ENCODE data around the gene DOK6. TPM values are rescaled to one million over a fixed set of nuclear protein-coding genes. Genes with fewer than 3 reads are reported as not detected.
A peak's percentile ranks its signal among the peaks of the same experiment; 100 is the strongest.
"Not testable (repeated sequence)": the region's sequence is repeated elsewhere in the genome, so short reads cannot be mapped to it uniquely, and the experiment has no call there.

DOK6 gene
- total and polyA plus RNA-seq, 5 experiments from 2014 or later: 0.02 to 0.12 (median 0.06) TPM; not detected in 2

DNA sequence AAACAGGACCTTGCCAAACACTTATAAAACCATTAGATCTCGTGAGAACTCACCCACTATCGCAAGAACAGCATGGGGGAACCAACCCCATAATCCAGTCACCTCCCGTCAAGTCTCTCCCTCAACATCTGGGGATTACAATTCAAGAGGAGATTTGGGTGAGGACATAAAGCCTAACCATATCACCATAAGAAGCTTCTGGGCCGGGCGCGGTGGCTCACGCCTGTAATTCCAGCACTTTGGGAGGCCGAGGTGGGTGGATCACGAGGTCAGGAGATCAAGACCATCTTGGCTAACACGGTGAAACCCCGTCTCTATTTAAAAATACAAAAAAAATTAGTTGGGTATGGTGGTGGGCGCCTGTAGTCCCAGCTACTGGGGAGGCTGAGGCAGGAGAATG is 434.3 kb downstream of the DOK6 start:
- POLR2A ChIA-PET, H3K27ac Mint-ChIP-seq, ATAC-seq, H3K4me1 Mint-ChIP-seq, H3K27me3 Mint-ChIP-seq, DNase-seq, H3K9me3 Mint-ChIP-seq, H3K4me3 Mint-ChIP-seq: not testable (repeated sequence)
- H3K36me3 Mint-ChIP-seq: peaks cover 15 to 57% (median 40%) of the 10 kb centered on the region in 3 donors

DNA sequence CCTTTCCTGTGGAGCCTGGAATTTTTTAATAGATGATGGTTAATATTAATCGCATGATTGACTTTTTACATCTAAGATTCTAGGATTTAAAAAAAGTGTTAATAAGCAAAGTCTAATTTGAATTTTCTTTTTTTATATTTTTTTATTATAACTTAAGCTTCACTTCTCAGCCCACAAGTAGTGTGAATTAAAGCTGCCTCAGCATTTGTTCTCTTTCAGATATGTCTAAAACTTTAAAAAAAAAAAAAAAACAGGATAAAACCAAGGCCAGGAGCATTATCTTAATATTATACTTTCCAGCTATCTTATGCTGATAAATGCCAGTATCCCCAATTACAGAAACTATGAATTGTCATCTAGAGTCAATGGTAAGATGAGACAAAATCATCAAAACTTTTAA is 437.3 kb downstream of the DOK6 start:
- no peaks in the 10 kb centered on the region for H3K27me3 Mint-ChIP-seq

DNA sequence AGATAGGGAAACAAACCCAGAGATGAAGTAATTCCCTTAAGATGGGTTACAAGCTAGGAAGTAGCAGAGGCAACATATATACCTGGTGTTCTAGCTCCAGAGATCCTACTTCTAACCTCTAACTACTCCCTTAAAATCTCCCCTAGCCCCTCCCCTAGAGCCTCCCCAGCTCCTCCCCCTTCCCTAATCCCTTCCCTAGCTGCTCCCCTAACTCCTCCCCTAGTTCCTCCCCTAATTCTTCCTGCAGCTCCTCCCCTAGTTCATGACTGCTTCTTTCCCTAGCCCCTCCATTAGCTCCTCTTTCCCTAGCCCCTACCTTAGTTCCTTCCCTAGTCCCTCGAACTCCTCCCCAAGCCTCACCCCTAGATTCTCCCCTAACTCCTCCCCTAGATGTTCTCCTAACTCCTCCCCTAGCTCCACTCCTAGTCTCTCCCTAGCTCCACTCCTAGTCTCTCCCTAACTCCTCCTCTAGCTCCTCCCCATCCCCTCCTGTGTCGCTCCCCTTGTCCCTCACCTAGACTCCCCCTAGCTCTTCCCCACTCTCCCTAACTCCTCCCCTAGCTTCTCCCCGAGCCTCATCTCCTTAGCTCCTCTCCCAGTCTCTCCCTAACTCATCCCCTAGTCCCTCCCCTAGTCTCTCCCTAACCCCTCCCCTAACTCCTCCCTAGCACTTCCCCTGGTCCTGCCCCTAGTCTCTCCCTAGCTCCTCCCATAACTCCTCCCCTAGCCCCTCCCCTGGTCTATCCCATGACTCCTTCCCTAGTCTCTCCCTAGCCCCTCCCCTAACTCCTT is 438.1 kb downstream of the DOK6 start:
- DNase-seq (no peak), ATAC-seq (no peak)
- peak overlapping the region in 1 of 10 donors; percentile 59 for H3K27ac Mint-ChIP-seq

More for the DNA sequence above, 437.3 kb downstream of the DOK6 start:
- H3K4me3 Mint-ChIP-seq: no peak overlapping the region
- H3K4me1 Mint-ChIP-seq: no peaks in the 10 kb centered on the region
- POLR2A ChIA-PET: no interaction called here
- no peak overlapping the region for H3K27ac Mint-ChIP-seq
- peaks cover 6 to 38% (median 16%) of the 10 kb centered on the region in 3 donors for H3K36me3 Mint-ChIP-seq
- H3K9me3 Mint-ChIP-seq: peaks cover 0 to 3% (median 0%) of the 10 kb centered on the region in 9 donors
- no peak for ATAC-seq
- DNase-seq: no peak

DNA sequence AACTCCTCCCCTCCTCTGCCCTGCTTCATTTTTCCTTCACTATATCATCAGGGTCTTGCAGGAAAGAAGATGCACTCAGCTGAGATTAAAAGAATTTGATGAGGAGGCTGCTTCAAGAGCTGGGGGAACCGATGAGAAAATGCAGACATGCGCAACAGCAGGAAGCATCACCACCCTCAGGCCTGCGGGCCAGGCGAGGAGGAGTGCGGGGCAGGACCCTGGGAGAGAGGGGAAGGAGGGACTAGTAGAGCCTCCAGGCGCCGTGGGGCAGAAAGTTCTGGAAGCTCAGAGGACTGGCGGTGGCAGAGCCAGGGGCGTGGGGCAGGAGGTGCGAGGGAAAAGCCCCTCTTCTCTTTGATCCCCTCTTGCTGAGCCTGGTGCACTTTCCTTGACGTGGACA is 438.8 kb downstream of the DOK6 start:
- no peak overlapping the region for H3K27ac Mint-ChIP-seq
- no peak for ATAC-seq

More for the DNA sequence above, 438.1 kb downstream of the DOK6 start:
- H3K27me3 Mint-ChIP-seq: no peaks in the 10 kb centered on the region
- no peaks in the 10 kb centered on the region for H3K4me1 Mint-ChIP-seq
- H3K4me3 Mint-ChIP-seq: no peak overlapping the region
- POLR2A ChIA-PET: no interaction called here
- peaks cover 0 to 3% (median 0%) of the 10 kb centered on the region in 9 donors for H3K9me3 Mint-ChIP-seq
- H3K36me3 Mint-ChIP-seq: peaks cover 4 to 35% (median 16%) of the 10 kb centered on the region in 3 donors

DNA sequence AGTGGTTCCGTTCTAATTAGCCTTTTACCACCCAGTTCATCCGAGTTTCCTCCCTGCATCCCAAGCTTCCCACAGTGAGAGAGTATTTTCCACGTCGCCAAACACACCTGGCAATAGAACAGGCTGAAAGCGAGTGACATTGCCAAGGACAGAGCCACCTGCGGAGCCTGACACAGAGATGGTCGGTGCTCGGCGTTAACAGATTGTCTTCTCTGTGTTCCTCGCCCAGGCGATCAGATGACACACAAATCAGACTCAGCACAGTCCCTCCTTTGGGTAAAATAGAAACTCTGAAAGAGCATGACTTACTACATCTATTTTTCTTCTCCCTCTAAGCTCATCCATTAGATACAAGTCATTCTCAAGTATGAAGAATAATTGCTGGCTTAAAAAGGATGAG is 439.3 kb downstream of the DOK6 start:
- no peak for ATAC-seq
- Mint-ChIP-seq H3K4me1 (no peaks in the 10 kb centered on the region), H3K9me3 (peaks cover 0 to 3% (median 0%) of the 10 kb centered on the region in 9 donors), H3K27me3 (no peaks in the 10 kb centered on the region), H3K4me3 (no peak overlapping the region), H3K36me3 (peaks cover 0 to 26% (median 12%) of the 10 kb centered on the region in 3 donors), H3K27ac (peak overlapping the region in 2 of 10 donors; percentile 10 to 17)
- POLR2A ChIA-PET: no interaction called here
- DNase-seq: no peak

More for the DNA sequence above, 438.8 kb downstream of the DOK6 start:
- no peak overlapping the region for H3K4me3 Mint-ChIP-seq
- DNase-seq: no peak
- POLR2A ChIA-PET: no interaction called here
- no peaks in the 10 kb centered on the region for H3K4me1 Mint-ChIP-seq
- peaks cover 0 to 3% (median 0%) of the 10 kb centered on the region in 9 donors for H3K9me3 Mint-ChIP-seq
- peaks cover 0 to 31% (median 16%) of the 10 kb centered on the region in 3 donors for H3K36me3 Mint-ChIP-seq
- no peaks in the 10 kb centered on the region for H3K27me3 Mint-ChIP-seq

DNA sequence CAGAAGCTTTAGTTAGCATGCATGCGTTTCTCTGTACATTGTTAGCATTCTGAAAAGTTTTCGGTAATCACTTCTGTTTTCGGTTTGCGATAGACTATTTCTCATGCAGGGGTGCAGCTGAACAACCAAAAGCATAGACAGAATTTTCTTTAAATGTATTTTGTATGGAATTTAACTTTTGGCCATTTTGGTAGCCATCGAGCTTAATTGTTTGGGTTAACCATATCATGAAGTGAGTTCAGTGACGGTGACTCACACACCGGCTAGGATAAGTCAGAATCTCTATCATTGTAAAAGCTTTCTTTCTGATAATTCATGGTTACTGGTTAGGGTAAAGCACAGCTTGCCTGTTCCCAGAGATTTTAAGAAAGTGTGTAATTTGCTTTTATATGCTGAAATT is 439.8 kb downstream of the DOK6 start:
- H3K27me3 Mint-ChIP-seq: no peaks in the 10 kb centered on the region
- H3K36me3 Mint-ChIP-seq: peaks cover 0 to 25% (median 11%) of the 10 kb centered on the region in 3 donors
- POLR2A ChIA-PET: no interaction called here
- no peaks in the 10 kb centered on the region for H3K4me1 Mint-ChIP-seq
- ATAC-seq: no peak
- no peak overlapping the region for H3K4me3 Mint-ChIP-seq
- DNase-seq: no peak
- peaks cover 0 to 2% (median 0%) of the 10 kb centered on the region in 9 donors for H3K9me3 Mint-ChIP-seq
- H3K27ac Mint-ChIP-seq: no peak overlapping the region

DNA sequence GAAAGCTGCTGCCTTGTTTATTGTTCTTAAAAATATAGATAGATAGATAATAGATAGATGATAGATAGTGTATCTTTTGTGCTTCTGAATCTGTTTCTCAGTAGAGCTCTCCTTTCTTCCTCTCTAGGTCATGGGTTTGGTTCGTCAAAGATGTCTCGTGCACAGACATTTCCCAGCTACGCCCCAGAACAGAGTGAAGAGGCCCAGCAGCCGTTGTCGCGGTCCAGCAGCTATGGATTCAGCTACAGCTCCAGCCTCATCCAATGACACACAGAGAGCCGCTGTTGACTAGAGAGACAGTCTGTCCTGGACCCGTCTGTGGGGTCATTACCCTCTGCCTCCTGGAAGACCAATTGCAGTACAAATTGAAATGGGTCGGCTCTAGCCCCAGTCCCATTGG is 440.4 kb downstream of the DOK6 start:
- H3K4me3 Mint-ChIP-seq: no peak overlapping the region
- DNase-seq (no peak), ATAC-seq (no peak)
- peaks cover 0 to 4% (median 0%) of the 10 kb centered on the region in 4 donors for H3K4me1 Mint-ChIP-seq
- H3K36me3 Mint-ChIP-seq: peaks cover 0 to 20% (median 8%) of the 10 kb centered on the region in 3 donors
- POLR2A ChIA-PET: no interaction called here
- H3K27me3 Mint-ChIP-seq: no peaks in the 10 kb centered on the region
- no peak overlapping the region for H3K27ac Mint-ChIP-seq
- no peaks in the 10 kb centered on the region for H3K9me3 Mint-ChIP-seq

DNA sequence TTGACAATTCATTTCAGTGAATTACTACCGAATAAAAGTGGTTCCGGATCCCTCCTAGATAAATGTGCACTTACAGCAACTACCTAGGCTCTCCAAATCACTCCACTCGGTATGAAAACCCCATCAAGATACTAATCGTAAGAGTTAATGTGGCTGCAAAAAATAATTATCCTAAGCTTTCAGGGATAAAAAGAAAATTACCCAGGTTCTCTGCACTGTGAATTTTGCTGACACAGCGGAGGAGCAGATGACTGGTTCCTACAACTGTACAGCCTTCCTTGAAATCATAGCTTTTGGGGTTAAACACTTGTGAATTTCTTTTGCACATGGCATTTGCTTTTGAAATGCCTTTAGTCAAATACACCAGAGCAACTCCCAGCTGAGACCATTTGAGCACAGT is 442.3 kb downstream of the DOK6 start:
- no peak overlapping the region for H3K4me3 Mint-ChIP-seq
- H3K4me1 Mint-ChIP-seq: peaks cover 0 to 4% (median 0%) of the 10 kb centered on the region in 4 donors
- H3K27me3 Mint-ChIP-seq: no peaks in the 10 kb centered on the region
- POLR2A ChIA-PET: no interaction called here
- H3K36me3 Mint-ChIP-seq: peaks cover 0 to 17% (median 4%) of the 10 kb centered on the region in 3 donors
- ATAC-seq (no peak), DNase-seq (no peak)
- no peaks in the 10 kb centered on the region for H3K9me3 Mint-ChIP-seq
- H3K27ac Mint-ChIP-seq: no peak overlapping the region

DNA sequence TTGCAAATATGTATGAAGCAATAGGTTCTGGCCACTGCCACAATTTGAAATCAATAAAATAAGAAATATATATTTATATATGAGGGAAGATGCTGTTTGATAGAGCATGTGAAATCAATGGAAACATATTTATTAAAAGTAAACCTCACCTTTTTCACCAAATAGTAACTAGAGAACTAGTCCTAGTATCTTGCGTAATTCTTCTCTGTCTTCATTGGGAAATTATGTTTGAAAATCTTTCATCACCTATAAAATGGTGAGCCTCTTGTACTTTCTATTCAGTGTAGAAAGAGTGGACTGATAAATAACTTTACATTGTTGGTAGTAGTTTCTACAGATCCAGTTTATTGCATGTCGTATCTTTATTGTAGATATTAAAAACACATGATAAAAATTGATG is 444.0 kb downstream of the DOK6 start:
- ATAC-seq (no peak), DNase-seq (no peak)
- H3K9me3 Mint-ChIP-seq: no peaks in the 10 kb centered on the region
- peaks cover 0 to 4% (median 0%) of the 10 kb centered on the region in 4 donors for H3K4me1 Mint-ChIP-seq
- no peak overlapping the region for H3K4me3 Mint-ChIP-seq
- POLR2A ChIA-PET: no interaction called here
- H3K36me3 Mint-ChIP-seq: peaks cover 0 to 14% (median 4%) of the 10 kb centered on the region in 3 donors
- H3K27me3 Mint-ChIP-seq: no peaks in the 10 kb centered on the region
- H3K27ac Mint-ChIP-seq: no peak overlapping the region

DNA sequence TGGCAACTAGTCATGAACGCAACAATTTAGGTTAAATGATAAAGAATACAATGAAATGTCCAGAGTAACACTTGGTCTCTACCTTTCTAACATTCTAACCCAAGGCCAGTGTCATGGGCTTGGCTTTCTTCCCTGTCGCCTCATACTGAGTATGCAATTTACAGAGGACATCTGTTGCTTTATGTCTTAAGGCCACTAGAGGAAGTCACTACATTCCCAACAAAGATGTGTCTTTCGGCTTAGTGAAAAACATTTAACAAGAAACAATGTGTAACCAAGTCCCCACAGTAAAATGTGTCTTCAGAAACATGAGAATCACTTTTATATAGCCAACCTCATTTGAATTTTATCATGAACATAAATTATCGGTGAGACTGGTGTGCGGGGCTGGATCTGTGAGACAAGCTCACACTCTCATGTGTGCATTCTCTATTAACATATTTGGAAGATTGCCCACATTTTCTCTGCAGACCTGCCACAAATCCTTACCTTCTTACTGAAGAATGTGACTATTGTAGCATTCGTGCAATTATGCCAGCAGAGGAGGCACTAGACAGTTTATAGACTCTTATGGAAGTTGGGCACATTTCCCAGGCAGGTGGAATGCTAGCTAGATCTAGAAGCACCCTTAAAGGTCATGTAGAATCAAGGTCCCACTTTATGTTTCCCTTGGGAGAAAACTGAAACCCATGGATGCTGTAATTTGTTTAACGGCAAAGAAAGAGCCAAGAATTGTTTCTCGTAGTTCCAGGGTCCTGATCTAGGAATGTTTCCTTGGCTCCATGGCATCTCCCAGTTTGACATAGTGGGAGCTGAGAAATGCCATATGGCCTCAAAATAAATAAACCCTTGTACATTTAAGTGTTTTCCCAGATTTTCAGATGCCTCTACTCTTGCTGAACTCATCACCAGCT is 445.2 kb downstream of the DOK6 start:
- Mint-ChIP-seq H3K27ac (no peak overlapping the region), H3K4me3 (no peak overlapping the region), H3K9me3 (no peaks in the 10 kb centered on the region), H3K36me3 (peaks cover 0 to 5% (median 0%) of the 10 kb centered on the region in 3 donors), H3K4me1 (peaks cover 0 to 5% (median 0%) of the 10 kb centered on the region in 4 donors), H3K27me3 (no peaks in the 10 kb centered on the region)
- POLR2A ChIA-PET: no interaction called here
- ATAC-seq (no peak), DNase-seq (peak in 1 of 10 donors; percentile 2)

DNA sequence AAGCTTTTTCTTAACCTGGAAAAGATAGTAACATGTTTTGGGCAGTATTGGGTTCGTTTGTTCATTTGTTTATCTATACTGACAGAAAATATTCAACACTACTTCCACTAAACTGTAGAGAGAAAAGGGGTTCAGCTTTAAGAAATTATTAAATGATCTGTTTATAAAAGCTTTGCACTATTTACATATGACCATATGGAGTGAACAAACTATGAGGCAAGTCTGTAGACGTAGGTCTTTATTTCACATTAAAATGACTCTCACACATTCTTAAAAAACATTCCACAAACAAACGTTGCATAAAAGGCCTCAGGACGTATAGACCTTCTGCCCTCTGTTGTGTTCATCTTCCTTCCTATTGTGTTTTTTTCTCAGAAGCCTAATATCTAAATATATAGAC is 452.4 kb downstream of the DOK6 start:
- no peak for ATAC-seq
- Mint-ChIP-seq H3K27ac (peak overlapping the region in 1 of 10 donors; percentile 22), H3K9me3 (peaks cover 0 to 10% (median 0%) of the 10 kb centered on the region in 9 donors), H3K36me3 (peaks cover 4 to 24% (median 17%) of the 10 kb centered on the region in 3 donors), H3K4me3 (no peak overlapping the region), H3K27me3 (no peaks in the 10 kb centered on the region), H3K4me1 (peaks cover 0 to 1% (median 0%) of the 10 kb centered on the region in 4 donors)
- POLR2A ChIA-PET: no interaction called here
- DNase-seq: no peak

DNA sequence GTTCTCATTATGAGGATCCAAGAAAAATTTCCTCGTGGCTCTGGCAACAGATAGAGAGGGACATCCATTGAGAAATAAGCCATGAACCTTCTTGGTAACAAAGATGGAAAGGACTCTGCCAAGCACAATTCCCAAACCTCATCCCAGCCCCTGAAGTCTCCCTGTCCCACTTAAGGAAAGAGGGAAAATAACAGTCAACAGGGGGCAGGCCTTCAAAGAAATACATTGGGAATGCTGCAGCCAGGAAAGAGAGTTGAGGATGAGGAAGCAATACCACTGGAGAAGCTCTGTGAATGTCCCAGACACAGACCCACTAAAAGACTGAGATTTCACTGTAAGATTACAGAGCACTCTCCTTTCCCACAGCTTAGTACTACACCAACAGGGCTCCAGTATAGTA is 453.8 kb downstream of the DOK6 start:
- POLR2A ChIA-PET: no interaction called here
- ATAC-seq: no peak

DNA sequence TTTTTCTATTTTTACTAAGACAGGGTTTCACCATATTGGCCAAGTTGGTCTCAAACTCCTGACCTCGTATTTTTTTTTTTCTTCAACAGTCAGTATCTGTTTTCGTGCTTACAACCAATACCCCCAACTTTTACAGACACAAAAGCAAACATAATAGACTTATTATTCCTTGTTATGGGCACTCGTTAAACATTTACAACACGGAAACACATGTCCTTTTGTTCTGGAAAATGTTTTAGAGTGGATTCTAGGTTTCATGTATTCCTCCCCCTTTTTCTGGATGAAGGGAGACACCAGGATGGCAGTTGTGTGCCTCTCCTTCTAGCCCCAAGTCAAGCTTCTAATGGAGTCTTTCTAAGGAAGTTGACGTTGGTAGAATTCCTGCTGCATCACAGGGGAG is 458.2 kb downstream of the DOK6 start:
- no peaks in the 10 kb centered on the region for H3K27me3 Mint-ChIP-seq
- peaks cover 5 to 51% (median 22%) of the 10 kb centered on the region in 3 donors for H3K36me3 Mint-ChIP-seq
- H3K4me1 Mint-ChIP-seq: no peaks in the 10 kb centered on the region
- DNase-seq (no peak), ATAC-seq (no peak)
- H3K9me3 Mint-ChIP-seq: peaks cover 0 to 10% (median 0%) of the 10 kb centered on the region in 9 donors
- H3K4me3 Mint-ChIP-seq: no peak overlapping the region
- POLR2A ChIA-PET: no interaction called here
- peak overlapping the region in 1 of 10 donors; percentile 60 for H3K27ac Mint-ChIP-seq

More for the DNA sequence above, 453.8 kb downstream of the DOK6 start:
- DNase-seq: no peak
- Mint-ChIP-seq H3K4me1 (peaks cover 0 to 1% (median 0%) of the 10 kb centered on the region in 4 donors), H3K9me3 (peaks cover 0 to 10% (median 0%) of the 10 kb centered on the region in 9 donors), H3K27me3 (no peaks in the 10 kb centered on the region), H3K36me3 (peaks cover 4 to 24% (median 22%) of the 10 kb centered on the region in 3 donors), H3K27ac (peak overlapping the region in 2 of 10 donors; percentile 7), H3K4me3 (no peak overlapping the region)

All from naive thymus-derived CD8-positive, alpha-beta T cell (primary cell).